ENCODE measurements around the gene GIGYF2. TPM values are rescaled to one million over a fixed set of nuclear protein-coding genes. Genes with fewer than 3 reads are reported as not detected.

The GIGYF2 gene
- total and polyA plus RNA-seq, 2 of the 4 experiments (the other 2 are of a cell fraction) = 14.7 to 66.0 TPM

GRCh38 chr2:232723027-232723426 lies 25.9 kb downstream of the GIGYF2 start:
- BruUV-seq (replicated peaks) = no TSS peak
- intact Hi-C loops (cut with micrococcal nuclease) = no loop called here
- dilution Hi-C loops (cut with HindIII; ENCODE audit: low sequenced_read_pairs, unreplicated experiment) = no loop called here
- Histone ChIP-seq H3K18ac (ENCODE audit: low read depth, low read length) (no peak overlapping the region), H4K20me1 (ENCODE audit: insufficient read depth, low read length) (peaks cover 40% of the 10 kb centered on the region), H3K9ac (ENCODE audit: low read depth, low read length) (no peak overlapping the region), H3K27me3 (ENCODE audit: control insufficient read depth, insufficient read depth, low read length) (no peaks in the 10 kb centered on the region), H3K9me1 (ENCODE audit: insufficient read depth, low read length) (no peaks in the 10 kb centered on the region; the same call in 1 of the 2 replicates), H3K36me3 (ENCODE audit: control insufficient read depth, insufficient read depth, low read length) (peaks cover 15% of the 10 kb centered on the region), H4K8ac (ENCODE audit: low read depth in 2 of 2, low read length in 2 of 2) (no peak overlapping the region), H3K27ac (ENCODE audit: insufficient read depth, low read length) (no peak overlapping the region), H3K4me2 (ENCODE audit: low read depth, low read length) (no peak overlapping the region), H4K91ac (ENCODE audit: insufficient read depth, low read depth, low read length) (no peak overlapping the region), H4K5ac (ENCODE audit: low read depth, low read length) (no peak overlapping the region), H2AK5ac (ENCODE audit: low read depth, low read length) (no peak overlapping the region), H3K4ac (ENCODE audit: low read depth, low read length) (no peak overlapping the region), H3K14ac (replicated peaks; ENCODE audit: low read depth, low read length) (no peak overlapping the region), H3K4me1 (ENCODE audit: control insufficient read depth, insufficient read depth, low read length) (no peaks in the 10 kb centered on the region), H3K4me3 (ENCODE audit: insufficient read depth, low read depth, low read length) (no peak overlapping the region), H3K23ac (ENCODE audit: low read depth, low read length) (no peak overlapping the region), H2BK120ac (ENCODE audit: low read depth, low read length) (no peak overlapping the region), H2AK9ac (replicated peaks; ENCODE audit: low read depth, low read length, poor library complexity) (no peak overlapping the region), H2AFZ (replicated peaks; ENCODE audit: low read length, poor library complexity) (no peak overlapping the region), H2BK15ac (ENCODE audit: low read depth, low read length) (no peak overlapping the region), H3K79me1 (ENCODE audit: low read depth in 1 of 2, low read length in 2 of 2) (peaks cover 14 to 48% of the 10 kb centered on the region in 2 experiments), H3K56ac (ENCODE audit: extremely low read depth, insufficient read depth, low read length) (no peak overlapping the region), H3K9me3 (ENCODE audit: control insufficient read depth, insufficient read depth, low read length) (no peaks in the 10 kb centered on the region), H2BK20ac (ENCODE audit: low read depth, low read length) (no peak overlapping the region), H2BK5ac (ENCODE audit: low read depth, low read length, poor library complexity, severe bottlenecking) (no peak overlapping the region)
- POLR2A ChIA-PET (ENCODE audit: unreplicated experiment) = no interaction called here
- CTCF ChIA-PET = no interaction called here
- ATAC-seq (ENCODE audit: low read depth) = no peak
- no CpG with 5 or more reads among the region's 1 CpG for WGBS, 2 experiments (ENCODE audit: extremely low coverage in 2 of 2, insufficient read length in 1 of 2)
- in situ Hi-C loops (cut with MboI; ENCODE audit: low sequenced_read_pairs) = no loop called here
- no peak for DNase-seq
- TF ChIP-seq SMC3 (IDR thresholded peaks at IDR 0.05; ENCODE audit: low read depth, low read length) (no peak), MAZ (IDR thresholded peaks at IDR 0.05; ENCODE audit: borderline replicate concordance, low read depth, low read length) (no peak)

Measured in IMR-90 (cell line).